OCI-LY7 (cell line): Measurements from ENCODE around the gene COL18A1. TPM values are rescaled to one million over a fixed set of nuclear protein-coding genes. Genes with fewer than 3 reads are reported as not detected.

Experiments
- BruUV-seq: library from RNA; stranded (reverse); fragments of 400-500 nt; replicated peaks from 2 replicates; lab custom pipeline; 2021; lab: Mats Ljungman, UMichigan
- CTCF ChIA-PET: fragments of 300-600 bp; sonication (Branson Sonifier 250); formaldehyde crosslinking; loops from one replicate; lab custom pipeline; 2022; ENCODE audit warnings: antibody characterized with exemption; ENCODE audit not compliant: unreplicated experiment; lab: Charles Lee
- POLR2A ChIA-PET: fragments of 300-600 bp; sonication (Branson Sonifier 250); formaldehyde crosslinking; loops from one replicate; lab custom pipeline; 2022; ENCODE audit warnings: antibody characterized with exemption; lab: Charles Lee
- DNase-seq: peaks from one replicate; pipeline ENCODE4 v3.0.0-alpha.2; 2015; ENCODE audit warnings: low spot score
- H2AFZ ChIP-seq: fragments of 200-600 bp; sonication (generic), shearing (Covaris generic); 2 replicates; pipeline ENCODE4 v1.6.1; 2014; ENCODE audit warnings: mild to moderate bottlenecking, antibody characterized with exemption, low read length, moderate library complexity
- H3K27ac ChIP-seq: fragments of 200-600 bp; sonication (generic); 2 replicates; pipeline ENCODE4 v1.5.1; 2014; ENCODE audit warnings: mixed run types, low read depth, mild to moderate bottlenecking, moderate library complexity, low read length, inconsistent platforms; ENCODE audit not compliant: poor library complexity, severe bottlenecking
- H3K36me3 ChIP-seq: fragments of 200-600 bp; sonication (generic); 2 replicates; pipeline ENCODE4 v1.6.1; 2014; ENCODE audit warnings: mild to moderate bottlenecking, antibody characterized with exemption, low read length, moderate library complexity, mixed read lengths; ENCODE audit not compliant: insufficient read depth
- H3K4me1 ChIP-seq: fragments of 200-600 bp; sonication (generic); 2 replicates; pipeline ENCODE4 v1.5.1; 2014; ENCODE audit warnings: mild to moderate bottlenecking, low read length; ENCODE audit not compliant: insufficient read depth, poor library complexity, severe bottlenecking
- H3K4me2 ChIP-seq: fragments of 200-600 bp; sonication (generic); 2 replicates; pipeline ENCODE4 v1.6.1; 2014; ENCODE audit warnings: mild to moderate bottlenecking, low read length
- H3K4me3 ChIP-seq: fragments of 200-600 bp; sonication (generic); 2 replicates; pipeline ENCODE4 v1.5.1; 2014; ENCODE audit warnings: mild to moderate bottlenecking, low read depth, low read length; ENCODE audit not compliant: poor library complexity, severe bottlenecking
- H3K79me2 ChIP-seq: fragments of 200-600 bp; sonication (generic); 2 replicates; pipeline ENCODE4 v1.6.1; 2016; ENCODE audit warnings: low read depth, mild to moderate bottlenecking, low read length, moderate library complexity, mixed read lengths; ENCODE audit not compliant: insufficient read depth
- H3K9me2 ChIP-seq: fragments of 200-600 bp; sonication (generic); 2 replicates; pipeline ENCODE4 v1.6.1; 2016; ENCODE audit warnings: mild to moderate bottlenecking, low read length, mixed read lengths; ENCODE audit not compliant: insufficient read depth
- H3K9me3 ChIP-seq: fragments of 200-600 bp; sonication (generic); 2 replicates; pipeline ENCODE4 v1.6.1; 2014; ENCODE audit warnings: mild to moderate bottlenecking, mixed run types, low read length, mixed read lengths
- H4K20me1 ChIP-seq: fragments of 200-600 bp; sonication (generic); 2 replicates; pipeline ENCODE4 v1.6.1; 2014; ENCODE audit warnings: mild to moderate bottlenecking, antibody characterized with exemption, low read length, moderate library complexity, mixed read lengths; ENCODE audit not compliant: insufficient read depth
- CTCF ChIP-seq: fragments of 200-600 bp; sonication (generic); conservative IDR thresholded peaks from 2 replicates; pipeline ENCODE4 v1.5.1; 2014; ENCODE audit warnings: mild to moderate bottlenecking, antibody characterized with exemption, low read length, moderate library complexity, mixed read lengths
- EZH2phosphoT487 ChIP-seq: fragments of 200-600 bp; sonication (generic); IDR thresholded peaks from 2 replicates; pipeline ENCODE4 v1.6.1; 2018; ENCODE audit warnings: low read depth, borderline replicate concordance, mild to moderate bottlenecking, mixed run types, antibody characterized with exemption, low read length, moderate library complexity, mixed read lengths
- intact Hi-C: fragments of 100-400 bp; cut with micrococcal nuclease; formaldehyde crosslinking; loops from one replicate; pipeline ENCODE4 v1.10.0; 2022; ENCODE audit not compliant: unreplicated experiment
- total RNA-seq, 2 experiments: library from RNA; depleted of rRNA in 1 of 2; stranded (reverse); fragments of >200 nt in 1 of 2; shearing (Covaris generic) in 1 of 2; gene quantifications; 2 replicates each; pipeline ENCODE4 v1.2.3, GENCODE V29; 2014 to 2022

COL18A1 gene
- total RNA-seq, 2 experiments from 2014 or later = 0.23 to 7.4 TPM

DNA sequence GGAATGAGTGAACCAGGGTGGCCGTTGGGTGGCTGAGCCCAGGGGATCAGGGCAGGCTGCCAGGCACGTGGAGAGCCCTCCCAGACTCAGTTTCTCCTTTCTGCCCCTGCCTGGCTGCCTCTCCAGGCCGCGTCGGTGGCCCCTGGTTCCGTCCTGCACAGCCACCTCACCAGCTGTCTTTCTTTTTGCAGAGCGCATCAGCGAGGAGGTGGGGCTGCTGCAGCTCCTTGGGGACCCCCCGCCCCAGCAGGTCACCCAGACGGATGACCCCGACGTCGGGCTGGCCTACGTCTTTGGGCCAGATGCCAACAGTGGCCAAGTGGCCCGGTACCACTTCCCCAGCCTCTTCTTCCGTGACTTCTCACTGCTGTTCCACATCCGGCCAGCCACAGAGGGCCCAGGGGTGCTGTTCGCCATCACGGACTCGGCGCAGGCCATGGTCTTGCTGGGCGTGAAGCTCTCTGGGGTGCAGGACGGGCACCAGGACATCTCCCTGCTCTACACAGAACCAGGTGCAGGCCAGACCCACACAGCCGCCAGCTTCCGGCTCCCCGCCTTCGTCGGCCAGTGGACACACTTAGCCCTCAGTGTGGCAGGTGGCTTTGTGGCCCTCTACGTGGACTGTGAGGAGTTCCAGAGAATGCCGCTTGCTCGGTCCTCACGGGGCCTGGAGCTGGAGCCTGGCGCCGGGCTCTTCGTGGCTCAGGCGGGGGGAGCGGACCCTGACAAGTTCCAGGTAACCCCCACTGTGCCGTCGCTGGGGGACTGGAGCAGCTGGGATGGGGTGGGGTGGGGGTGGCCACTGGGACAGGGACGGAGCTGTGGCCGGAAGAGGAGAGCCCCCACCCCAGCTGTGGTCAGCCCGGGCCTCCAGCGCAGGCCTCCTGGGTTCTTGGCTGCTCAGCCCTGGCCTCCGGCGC, 63.3 kb downstream of the COL18A1 start:
- Histone ChIP-seq H3K9me2 (no peaks in the 10 kb centered on the region), H3K4me1 (no peaks in the 10 kb centered on the region), H4K20me1 (no peaks in the 10 kb centered on the region), H2AFZ (no peak overlapping the region), H3K27ac (no peak overlapping the region), H3K79me2 (no peaks in the 10 kb centered on the region), H3K4me2 (no peak overlapping the region), H3K9me3 (no peaks in the 10 kb centered on the region), H3K36me3 (no peaks in the 10 kb centered on the region), H3K4me3 (no peak overlapping the region)
- TF ChIP-seq EZH2phosphoT487 = no peak
- TF ChIP-seq CTCF = no peak
- ChIA-PET CTCF (no interaction called here), POLR2A (no interaction called here)
- no TSS peak for BruUV-seq
- intact Hi-C loops = no loop called here
- no peak for DNase-seq

GRCh38 chr21:45468971-45469272, 64.0 kb downstream of the COL18A1 start:
- no peaks in the 10 kb centered on the region for H3K79me2 ChIP-seq
- no peaks in the 10 kb centered on the region for H3K9me3 ChIP-seq
- no peaks in the 10 kb centered on the region for H3K36me3 ChIP-seq
- H3K27ac ChIP-seq = no peak overlapping the region
- TF ChIP-seq EZH2phosphoT487 = no peak
- no peak for TF ChIP-seq CTCF
- BruUV-seq = no TSS peak
- intact Hi-C loops = no loop called here
- H4K20me1 ChIP-seq = no peaks in the 10 kb centered on the region
- no peak overlapping the region for H3K4me3 ChIP-seq
- POLR2A ChIA-PET = no interaction called here
- H3K9me2 ChIP-seq = no peaks in the 10 kb centered on the region
- H3K4me1 ChIP-seq = no peaks in the 10 kb centered on the region
- DNase-seq = no peak
- no peak overlapping the region for H2AFZ ChIP-seq
- H3K4me2 ChIP-seq = no peak overlapping the region
- CTCF ChIA-PET = no interaction called here
